OCI-LY7 (cell line): ENCODE measurements around the gene MUC3A.

Experiments
- EZH2phosphoT487 ChIP-seq: fragments of 200-600 bp; sonication (generic); IDR thresholded peaks from 2 replicates; pipeline ENCODE4 v1.6.1; 2018; ENCODE audit warnings: low read depth, borderline replicate concordance, mild to moderate bottlenecking, mixed run types, antibody characterized with exemption, low read length, moderate library complexity, mixed read lengths
- TF ChIP-seq, protein P1 (sequence below): fragments of 200-600 bp; sonication (generic); conservative IDR thresholded peaks from 2 replicates; pipeline ENCODE4 v1.5.1; 2014; ENCODE audit warnings: mild to moderate bottlenecking, antibody characterized with exemption, low read length, moderate library complexity, mixed read lengths

DNA sequence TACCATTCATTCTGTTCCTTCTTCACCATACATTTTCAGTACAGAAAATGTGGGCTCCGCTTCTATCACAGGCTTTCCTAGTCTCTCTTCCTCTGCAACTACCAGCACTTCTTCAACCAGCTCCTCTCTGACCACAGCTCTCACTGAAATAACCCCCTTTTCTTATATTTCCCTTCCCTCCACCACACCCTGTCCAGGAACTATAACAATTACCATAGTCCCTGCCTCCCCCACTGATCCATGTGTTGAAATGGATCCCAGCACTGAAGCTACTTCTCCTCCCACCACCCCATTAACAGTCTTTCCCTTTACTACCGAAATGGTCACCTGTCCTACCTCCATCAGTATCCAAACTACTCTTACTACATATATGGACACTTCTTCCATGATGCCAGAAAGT lies 10.6 kb downstream of the MUC3A start:
- TF ChIP-seq, protein P1, sequence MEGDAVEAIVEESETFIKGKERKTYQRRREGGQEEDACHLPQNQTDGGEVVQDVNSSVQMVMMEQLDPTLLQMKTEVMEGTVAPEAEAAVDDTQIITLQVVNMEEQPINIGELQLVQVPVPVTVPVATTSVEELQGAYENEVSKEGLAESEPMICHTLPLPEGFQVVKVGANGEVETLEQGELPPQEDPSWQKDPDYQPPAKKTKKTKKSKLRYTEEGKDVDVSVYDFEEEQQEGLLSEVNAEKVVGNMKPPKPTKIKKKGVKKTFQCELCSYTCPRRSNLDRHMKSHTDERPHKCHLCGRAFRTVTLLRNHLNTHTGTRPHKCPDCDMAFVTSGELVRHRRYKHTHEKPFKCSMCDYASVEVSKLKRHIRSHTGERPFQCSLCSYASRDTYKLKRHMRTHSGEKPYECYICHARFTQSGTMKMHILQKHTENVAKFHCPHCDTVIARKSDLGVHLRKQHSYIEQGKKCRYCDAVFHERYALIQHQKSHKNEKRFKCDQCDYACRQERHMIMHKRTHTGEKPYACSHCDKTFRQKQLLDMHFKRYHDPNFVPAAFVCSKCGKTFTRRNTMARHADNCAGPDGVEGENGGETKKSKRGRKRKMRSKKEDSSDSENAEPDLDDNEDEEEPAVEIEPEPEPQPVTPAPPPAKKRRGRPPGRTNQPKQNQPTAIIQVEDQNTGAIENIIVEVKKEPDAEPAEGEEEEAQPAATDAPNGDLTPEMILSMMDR = no peak
- TF ChIP-seq EZH2phosphoT487 = no peak
